KOPT-K1 (cell line): Measurements from ENCODE around the gene DMWD.
A peak's percentile ranks its signal among the peaks of the same experiment; 100 is the strongest.

Experiments used
- H3K27ac ChIP-seq: fragments of 200-600 bp; sonication (generic); 2 replicates; pipeline ENCODE4 v1.5.1; 2016; ENCODE audit warnings: antibody characterized with exemption, mild to moderate bottlenecking, low read depth, low read length; ENCODE audit not compliant: poor library complexity, severe bottlenecking
- H3K36me3 ChIP-seq: fragments of 200-600 bp; sonication (generic); 2 replicates; pipeline ENCODE4 v1.5.1; 2017; ENCODE audit warnings: antibody characterized with exemption, mild to moderate bottlenecking, low read length, moderate library complexity; ENCODE audit not compliant: insufficient read depth
- H3K9me3 ChIP-seq: fragments of 200-600 bp; sonication (generic); 2 replicates; pipeline ENCODE4 v1.5.1; 2017; ENCODE audit warnings: antibody characterized with exemption, low read length, mild to moderate bottlenecking; ENCODE audit not compliant: insufficient read depth, poor library complexity, severe bottlenecking

DMWD gene

GRCh38 chr19:45792470-45793177, at the start of gene DMWD:
TSS of gene DMWD (minus strand) at chr19:45792845. CDS start at chr19:45792756, 89 bp downstream.
- Histone ChIP-seq H3K27ac (peak within 1 kb of the TSS; percentile 59), H3K9me3 (no peaks in the 10 kb centered on the region), H3K36me3 (peaks cover 29% of the 10 kb centered on the region)

GRCh38 chr19:45842198-45842597, 49.6 kb upstream of the DMWD start:
- Histone ChIP-seq H3K27ac (no peak overlapping the region), H3K36me3 (peaks cover 100% of the 10 kb centered on the region), H3K9me3 (no peaks in the 10 kb centered on the region)

- H3K9me3 ChIP-seq: no peaks in the 10 kb centered on the region
Measured at GRCh38 chr19:45834970-45835369, 42.3 kb upstream of the DMWD start.

GRCh38 chr19:45828945-45829344, 36.3 kb upstream of the DMWD start:
- Histone ChIP-seq H3K27ac (no peak overlapping the region), H3K9me3 (no peaks in the 10 kb centered on the region), H3K36me3 (peaks cover 97% of the 10 kb centered on the region)

More at GRCh38 chr19:45834970-45835369, 42.3 kb upstream of the DMWD start:
- Histone ChIP-seq H3K36me3 (peaks cover 97% of the 10 kb centered on the region), H3K27ac (no peak overlapping the region)

- Histone ChIP-seq H3K27ac (no peak overlapping the region), H3K36me3 (peaks cover 97% of the 10 kb centered on the region), H3K9me3 (no peaks in the 10 kb centered on the region)
Measured at GRCh38 chr19:45828523-45828922, 35.9 kb upstream of the DMWD start.

GRCh38 chr19:45827459-45828093, 34.9 kb upstream of the DMWD start:
- no peaks in the 10 kb centered on the region for H3K9me3 ChIP-seq
- H3K27ac ChIP-seq: no peak overlapping the region
- peaks cover 97% of the 10 kb centered on the region for H3K36me3 ChIP-seq

GRCh38 chr19:45826934-45827333, 34.3 kb upstream of the DMWD start:
- H3K27ac ChIP-seq: no peak overlapping the region
- no peaks in the 10 kb centered on the region for H3K9me3 ChIP-seq
- peaks cover 97% of the 10 kb centered on the region for H3K36me3 ChIP-seq

- Histone ChIP-seq H3K27ac (no peak overlapping the region), H3K36me3 (peaks cover 97% of the 10 kb centered on the region)
Measured at GRCh38 chr19:45825917-45826893, 33.6 kb upstream of the DMWD start.

GRCh38 chr19:45825263-45825605, 32.6 kb upstream of the DMWD start:
- H3K27ac ChIP-seq: peak overlapping the region; percentile 57
- H3K36me3 ChIP-seq: peaks cover 98% of the 10 kb centered on the region
- no peaks in the 10 kb centered on the region for H3K9me3 ChIP-seq

More at GRCh38 chr19:45825917-45826893, 33.6 kb upstream of the DMWD start:
- no peaks in the 10 kb centered on the region for H3K9me3 ChIP-seq

GRCh38 chr19:45824531-45825262, 32.1 kb upstream of the DMWD start:
- peaks cover 98% of the 10 kb centered on the region for H3K36me3 ChIP-seq
- H3K9me3 ChIP-seq: no peaks in the 10 kb centered on the region
- peak overlapping the region; percentile 57 for H3K27ac ChIP-seq

- peaks cover 98% of the 10 kb centered on the region for H3K36me3 ChIP-seq
- peak overlapping the region; percentile 57 for H3K27ac ChIP-seq
Measured at GRCh38 chr19:45824041-45824471, 31.4 kb upstream of the DMWD start.

GRCh38 chr19:45823182-45823581, 30.5 kb upstream of the DMWD start:
- Histone ChIP-seq H3K9me3 (no peaks in the 10 kb centered on the region), H3K27ac (no peak overlapping the region), H3K36me3 (peaks cover 91% of the 10 kb centered on the region)

More at GRCh38 chr19:45824041-45824471, 31.4 kb upstream of the DMWD start:
- H3K9me3 ChIP-seq: no peaks in the 10 kb centered on the region

GRCh38 chr19:45822716-45823115, 30.1 kb upstream of the DMWD start:
- H3K36me3 ChIP-seq: peaks cover 86% of the 10 kb centered on the region
- H3K27ac ChIP-seq: no peak overlapping the region
- no peaks in the 10 kb centered on the region for H3K9me3 ChIP-seq

- Histone ChIP-seq H3K36me3 (peaks cover 75% of the 10 kb centered on the region), H3K9me3 (no peaks in the 10 kb centered on the region), H3K27ac (no peak overlapping the region)
Measured at GRCh38 chr19:45821570-45821969, 28.9 kb upstream of the DMWD start.
